SK-N-SH (cell line): ENCODE results near the gene ASTN2. TPM values are rescaled to one million over a fixed set of nuclear protein-coding genes. Genes with fewer than 3 reads are reported as not detected.

Experiments
- CTCF ChIA-PET: fragments of 300-600, 350-600 bp; formaldehyde crosslinking; extraction: SDS; loops from one replicate; lab custom pipeline; 2021; lab: Yijun Ruan, JAX
- POLR2A ChIA-PET: fragments of 350-600 bp; sonication (Branson Sonifier 250); formaldehyde crosslinking; extraction: SDS; loops from one replicate; lab custom pipeline; 2020; ENCODE audit warnings: antibody characterized with exemption, inconsistent platforms; lab: Yijun Ruan, JAX
- DNase-seq: peaks from one replicate; pipeline ENCODE4 v3.0.0; 2012
- H2AFZ ChIP-seq: fragments of 200-600 bp; sonication (generic); 2 replicates; pipeline ENCODE4 v1.8.1; 2016; ENCODE audit warnings: antibody characterized with exemption, mild to moderate bottlenecking, low read depth
- H3F3A ChIP-seq: fragments of 200-600 bp; sonication (generic); replicated peaks from 2 replicates; pipeline ENCODE3; 2016; ENCODE audit warnings: antibody characterized with exemption, mild to moderate bottlenecking; ENCODE audit not compliant: insufficient read depth
- H3K27ac ChIP-seq, 2 experiments: fragments of 200-500 bp in 1 of 2; fragments of 200-600 bp in 1 of 2; sonication (Bioruptor generic) in 1 of 2; sonication (generic), shearing (Covaris generic) in 1 of 2; 2 replicates each; pipeline versions ENCODE4 v1.5.1 to v1.6.1; 2014 to 2016; ENCODE audit warnings: low read depth in 2 of 2, inconsistent platforms in 1 of 2, low read length in 1 of 2, mild to moderate bottlenecking in 1 of 2, mixed read lengths in 1 of 2
- H3K27me3 ChIP-seq: fragments of 200-600 bp; sonication (generic), shearing (Covaris generic); 2 replicates; pipeline ENCODE4 v1.6.1; 2016; ENCODE audit warnings: mixed run types; ENCODE audit not compliant: insufficient read depth
- H3K36me3 ChIP-seq, 2 experiments: fragments of 200-500 bp in 1 of 2; fragments of 200-600 bp in 1 of 2; sonication (Bioruptor generic) in 1 of 2; sonication (generic) in 1 of 2; replicated peaks in 1 of 2; 2 replicates each; pipeline versions ENCODE3 to v1.5.1; 2014 to 2016; ENCODE audit warnings: low read length in 1 of 2, mild to moderate bottlenecking in 1 of 2; ENCODE audit not compliant: insufficient read depth in 2 of 2, control insufficient read depth in 1 of 2
- H3K4me1 ChIP-seq, 2 experiments: fragments of 200-500 bp in 1 of 2; fragments of 200-600 bp in 1 of 2; sonication (Bioruptor generic) in 1 of 2; sonication (generic), shearing (Covaris generic) in 1 of 2; 2 replicates each; pipeline versions ENCODE4 v1.5.1 to v1.6.1; 2014 to 2016; ENCODE audit warnings: low read depth in 1 of 2, low read length in 1 of 2, mixed run types in 1 of 2; ENCODE audit not compliant: insufficient read depth in 2 of 2, control insufficient read depth in 1 of 2
- H3K4me2 ChIP-seq: fragments of 200-600 bp; sonication (generic), shearing (Covaris generic); 2 replicates; pipeline ENCODE4 v1.6.1; 2017; ENCODE audit warnings: mixed run types
- H3K4me3 ChIP-seq, 2 experiments: fragments of 200-500 bp in 1 of 2; fragments of 200-600 bp in 1 of 2; sonication (Bioruptor generic) in 1 of 2; sonication (generic), shearing (Covaris generic) in 1 of 2; 2 replicates each; pipeline versions ENCODE4 v1.5.1 to v1.8.1; 2014 to 2016; ENCODE audit warnings: low read depth in 2 of 2, inconsistent platforms in 1 of 2, low read length in 1 of 2, mild to moderate bottlenecking in 1 of 2, mixed read lengths in 1 of 2, moderate library complexity in 1 of 2
- H3K79me2 ChIP-seq: fragments of 200-600 bp; sonication (generic); 2 replicates; pipeline ENCODE4 v1.8.1; 2017; ENCODE audit warnings: mild to moderate bottlenecking; ENCODE audit not compliant: insufficient read depth
- H3K9ac ChIP-seq: fragments of 200-600 bp; sonication (generic); 2 replicates; pipeline ENCODE4 v1.6.1; 2017; ENCODE audit warnings: mixed run types
- H3K9me2 ChIP-seq: fragments of 200-600 bp; sonication (generic); 2 replicates; pipeline ENCODE4 v1.6.1; 2017; ENCODE audit warnings: mixed run types
- H3K9me3 ChIP-seq: fragments of 200-600 bp; sonication (generic); 2 replicates; pipeline ENCODE4 v1.6.1; 2017; ENCODE audit warnings: mixed run types, mild to moderate bottlenecking, moderate library complexity
- H4K20me1 ChIP-seq: fragments of 200-600 bp; sonication (generic); 2 replicates; pipeline ENCODE4 v1.6.1; 2017; ENCODE audit warnings: mild to moderate bottlenecking, mixed run types; ENCODE audit not compliant: insufficient read depth
- ELF1 ChIP-seq: IDR thresholded peaks from 2 replicates; pipeline ENCODE4 v1.4.0; 2012
- EP300 ChIP-seq, 2 experiments: IDR thresholded peaks; 2 replicates each; pipeline versions ENCODE4 v1.4.0 to v1.6.1; 2012; ENCODE audit warnings: borderline replicate concordance in 1 of 2, low read depth in 1 of 2, low read length in 1 of 2
- FOSL2 ChIP-seq: IDR thresholded peaks from 2 replicates; pipeline ENCODE4 v1.4.0; 2012; ENCODE audit warnings: low read depth, mild to moderate bottlenecking, moderate library complexity, borderline replicate concordance
- FOXJ3 ChIP-seq: sonication (generic); formaldehyde crosslinking; IDR thresholded peaks from 2 replicates; pipeline ENCODE4 v1.5.1; 2020; ENCODE audit warnings: mild to moderate bottlenecking, missing genetic modification reagents
- FOXM1 ChIP-seq: IDR thresholded peaks from 2 replicates; pipeline ENCODE4 v1.4.0; 2012; ENCODE audit warnings: low read depth, mild to moderate bottlenecking
- GABPA ChIP-seq: IDR thresholded peaks from 2 replicates; pipeline ENCODE4 v1.4.0; 2012; ENCODE audit warnings: low read depth, mild to moderate bottlenecking
- GATA2 ChIP-seq: sonication (generic); formaldehyde crosslinking; IDR thresholded peaks from 2 replicates; pipeline ENCODE4 v1.5.0; 2020; ENCODE audit warnings: mild to moderate bottlenecking, missing genetic modification reagents
- IRF3 ChIP-seq: fragments of 150-350 bp; IDR thresholded peaks from 2 replicates; pipeline ENCODE4 v1.6.1; 2016; ENCODE audit warnings: mild to moderate bottlenecking, low read depth, low read length
- JUND ChIP-seq: IDR thresholded peaks from 2 replicates; pipeline ENCODE4 v1.4.0; 2012
- MXI1 ChIP-seq: IDR thresholded peaks from 2 replicates; pipeline ENCODE4 v1.6.1; 2012; ENCODE audit warnings: mild to moderate bottlenecking, low read depth, low read length, improper control_type of control experiment
- POLR2AphosphoS5 ChIP-seq: IDR thresholded peaks from 2 replicates; pipeline ENCODE4 v1.6.1; 2012; ENCODE audit warnings: low read depth, low read length
- RAD21 ChIP-seq: IDR thresholded peaks from 2 replicates; pipeline ENCODE4 v1.6.1; 2012; ENCODE audit warnings: mild to moderate bottlenecking, low read length
- RCOR1 ChIP-seq: fragments of 150-350 bp; IDR thresholded peaks from 2 replicates; pipeline ENCODE4 v1.6.1; 2017; ENCODE audit warnings: antibody characterized with exemption, low read length
- REST ChIP-seq: IDR thresholded peaks from 2 replicates; pipeline ENCODE4 v1.6.1; 2012; ENCODE audit warnings: mild to moderate bottlenecking, low read depth, low read length, moderate library complexity
- RFX5 ChIP-seq: IDR thresholded peaks from 2 replicates; pipeline ENCODE4 v1.6.1; 2012; ENCODE audit warnings: mild to moderate bottlenecking, improper control_type of control experiment, low read length
- SIN3A ChIP-seq: IDR thresholded peaks from 2 replicates; pipeline ENCODE4 v1.6.1; 2012; ENCODE audit warnings: low read depth, mild to moderate bottlenecking, low read length, moderate library complexity, borderline replicate concordance
- TAF1 ChIP-seq: IDR thresholded peaks from 2 replicates; pipeline ENCODE4 v1.6.1; 2012; ENCODE audit warnings: low read depth, mild to moderate bottlenecking, low read length, moderate library complexity, borderline replicate concordance
- TCF12 ChIP-seq: IDR thresholded peaks from 2 replicates; pipeline ENCODE4 v1.4.0; 2012
- TEAD4 ChIP-seq: IDR thresholded peaks from 2 replicates; pipeline ENCODE4 v1.4.0; 2012; ENCODE audit warnings: mild to moderate bottlenecking, borderline replicate concordance; ENCODE audit not compliant: insufficient read depth
- USF1 ChIP-seq: IDR thresholded peaks from 2 replicates; pipeline ENCODE4 v1.4.0; 2012; ENCODE audit warnings: low read depth, borderline replicate concordance
- USF2 ChIP-seq: fragments of 150-350 bp; IDR thresholded peaks from 2 replicates; pipeline ENCODE4 v1.6.1; 2017; ENCODE audit warnings: antibody characterized with exemption, low read length, low read depth, borderline replicate concordance
- YY1 ChIP-seq: IDR thresholded peaks from 2 replicates; pipeline ENCODE4 v1.4.0; 2012; ENCODE audit warnings: low read depth, mild to moderate bottlenecking
- ZBTB33 ChIP-seq: IDR thresholded peaks from 2 replicates; pipeline ENCODE4 v1.4.0; 2012; ENCODE audit warnings: low read depth, borderline replicate concordance
- WGBS: methylation state at CpG from one replicate; pipeline ENCODE4 v1.1.6; 2017; ENCODE audit warnings: low lambda C conversion rate; 5-methylcytosine and 5-hydroxymethylcytosine counted together
- polyA plus RNA-seq, 3 experiments: library from polyadenylated mRNA; depleted of rRNA; stranded (reverse); fragments of >200 nt; gene quantifications; 2 replicates each; pipeline ENCODE4 v1.2.3, GENCODE V29; 2012

The ASTN2 gene
- polyA plus RNA-seq, 1 of the 3 experiments (the other 2 are of a cell fraction) = 6.6 TPM

GRCh38 chr9:116646661-116647514, 768.0 kb downstream of the ASTN2 start:
- peak; percentile 25 for DNase-seq
- TF ChIP-seq JUND = no peak
- TF ChIP-seq REST = no peak
- no peak for TF ChIP-seq RCOR1
- TF ChIP-seq POLR2AphosphoS5 = no peak
- TF ChIP-seq IRF3 = no peak
- TF ChIP-seq RAD21 = peak; percentile 88
- no peak for TF ChIP-seq EP300 (IDR thresholded peaks at IDR 0.05; ENCODE audit: borderline replicate concordance in 1 of 2, low read depth in 1 of 2, low read length in 1 of 2)
- TF ChIP-seq MXI1 = no peak
- no peak for TF ChIP-seq GATA2 (CRISPR knock-in tag)
- no peak for TF ChIP-seq FOXM1
- no peak for TF ChIP-seq USF2
- no peak for TF ChIP-seq FOSL2
- no peak for TF ChIP-seq TEAD4
- no peak for TF ChIP-seq USF1
- TF ChIP-seq TAF1 = no peak
- TF ChIP-seq RFX5 = no peak
- TF ChIP-seq YY1 = no peak
- no peak for TF ChIP-seq ELF1
- TF ChIP-seq GABPA = no peak
- no peak for TF ChIP-seq FOXJ3 (CRISPR knock-in tag)
- no peak for TF ChIP-seq TCF12
- TF ChIP-seq SIN3A = no peak
- no peak for TF ChIP-seq ZBTB33

More at GRCh38 chr9:116646661-116647514, 768.0 kb downstream of the ASTN2 start:
- Histone ChIP-seq H3F3A (no peaks in the 10 kb centered on the region), H3K4me2 (no peak overlapping the region), H3K27ac (no peak overlapping the region), H3K9me2 (no peaks in the 10 kb centered on the region), H2AFZ (no peak overlapping the region), H3K79me2 (no peaks in the 10 kb centered on the region), H3K4me1 (peaks cover 0 to 9% of the 10 kb centered on the region in 2 experiments; a peak in 2 of 4 replicates), H3K9ac (no peak overlapping the region), H4K20me1 (no peaks in the 10 kb centered on the region), H3K36me3 (peaks cover 0 to 7% of the 10 kb centered on the region in 2 experiments), H3K4me3 (no peak overlapping the region), H3K27me3 (no peaks in the 10 kb centered on the region), H3K9me3 (no peaks in the 10 kb centered on the region)
- POLR2A ChIA-PET = no interaction called here
- CTCF ChIA-PET = interaction anchor here (0.6 to 8.6 kb wide), 17 partner anchors 9 to 1054 kb away, joined by 3 to 58 read pairs (median 4); partner anchors contain the start of gene PAPPA
- WGBS = 83% methylated on average over 5 of the region's 5 CpGs
